Muscle layer of duodenum (tissue), 2 donors: ENCODE data around the gene NPLOC4.
"Not testable (repeated sequence)": the region's sequence is repeated elsewhere in the genome, so short reads cannot be mapped to it uniquely, and the experiment has no call there.

Source experiments
- H3K27ac ChIP-seq: one replicate; pipeline ENCODE4 v1.7.0; 2013; ENCODE audit warnings: mild to moderate bottlenecking, low read length
- H3K27me3 ChIP-seq: one replicate; pipeline ENCODE4 v1.7.0; 2013; ENCODE audit warnings: low read depth, mild to moderate bottlenecking, control low read depth, low read length
- H3K36me3 ChIP-seq, 2 donors: one replicate each; pipeline ENCODE4 v1.7.0; 2013; ENCODE audit warnings: low read length in 2 of 2, control low read depth in 1 of 2, mild to moderate bottlenecking in 1 of 2; ENCODE audit not compliant: insufficient read depth in 2 of 2, control insufficient read depth in 1 of 2
- H3K4me1 ChIP-seq, 2 donors: one replicate each; pipeline ENCODE4 v1.7.0; 2013; ENCODE audit warnings: low read length in 2 of 2, mild to moderate bottlenecking in 2 of 2, control low read depth in 1 of 2, moderate library complexity in 1 of 2; ENCODE audit not compliant: insufficient read depth in 2 of 2, control insufficient read depth in 1 of 2
- H3K4me3 ChIP-seq, 2 donors: one replicate each; pipeline ENCODE4 v1.7.0; 2013; ENCODE audit warnings: low read length in 2 of 2, low read depth in 1 of 2, mild to moderate bottlenecking in 1 of 2
- H3K9me3 ChIP-seq, 2 donors: one replicate each; pipeline ENCODE4 v1.7.0; 2013; ENCODE audit warnings: low read length in 2 of 2, control low read depth in 1 of 2, mild to moderate bottlenecking in 1 of 2; ENCODE audit not compliant: control insufficient read depth in 1 of 2
- donor health status: healthy.

NPLOC4 gene

DNA sequence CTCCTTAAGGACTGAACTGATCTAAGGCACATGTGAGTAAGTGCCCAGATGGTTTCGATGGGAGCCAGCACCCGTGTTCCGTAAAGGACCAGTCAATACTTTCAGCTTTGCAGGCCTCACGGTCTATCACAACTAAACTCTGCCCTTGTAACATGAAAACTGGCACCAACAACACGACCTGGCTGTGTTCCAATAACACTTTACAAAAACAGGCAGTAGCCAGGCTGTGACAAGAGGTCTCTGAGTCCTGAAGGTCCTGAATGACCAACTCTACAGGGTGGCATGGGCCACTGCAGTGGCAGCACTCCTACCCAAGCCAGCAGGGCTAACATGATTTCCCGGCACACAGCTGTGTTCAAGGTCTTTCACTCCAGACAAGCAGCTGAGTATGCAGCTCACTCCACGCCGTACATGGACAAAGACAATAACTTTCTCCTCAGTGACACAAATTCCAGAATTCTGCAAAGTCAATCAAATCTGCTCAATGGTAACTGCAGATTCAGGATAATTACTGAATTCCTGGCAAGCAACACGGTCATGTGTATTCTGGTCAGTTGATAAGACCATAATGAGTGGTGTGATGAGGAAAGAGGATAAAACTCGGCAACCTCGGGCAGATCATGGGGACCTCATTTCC, 15.3 kb downstream of the NPLOC4 start:
- no peak overlapping the region for H3K27ac ChIP-seq

GRCh38 chr17:81618307-81618706, 18.6 kb downstream of the NPLOC4 start:
- H3K27me3 ChIP-seq, H3K4me1 ChIP-seq, H3K4me3 ChIP-seq, H3K27ac ChIP-seq, H3K9me3 ChIP-seq: not testable (repeated sequence)
- peaks cover 21 to 41% of the 10 kb centered on the region in 2 donors for H3K36me3 ChIP-seq

More for the DNA sequence above, 15.3 kb downstream of the NPLOC4 start:
- Histone ChIP-seq H3K4me1 (no peaks in the 10 kb centered on the region), H3K9me3 (no peaks in the 10 kb centered on the region), H3K36me3 (peaks cover 33 to 61% of the 10 kb centered on the region in 2 donors), H3K4me3 (no peak overlapping the region), H3K27me3 (no peaks in the 10 kb centered on the region)

DNA sequence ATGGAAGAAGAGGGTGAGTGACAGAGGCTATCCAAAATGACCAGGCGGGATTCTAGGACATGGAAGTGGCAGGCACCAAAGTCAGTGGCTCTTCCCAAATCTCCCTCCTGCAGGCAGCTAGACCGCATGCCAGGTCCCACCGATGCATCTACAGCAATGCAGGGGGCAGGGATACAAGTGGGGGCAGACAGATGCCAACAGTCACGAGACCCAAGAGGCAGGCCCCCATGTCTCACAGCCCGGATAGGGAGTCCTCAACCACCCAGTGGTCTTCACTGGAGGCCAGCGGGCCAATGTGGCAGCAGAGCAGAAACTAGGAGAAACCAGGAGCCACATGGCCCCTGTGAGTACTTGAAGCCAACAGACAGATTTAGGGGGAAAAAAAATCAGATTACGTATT, 20.0 kb downstream of the NPLOC4 start:
- Histone ChIP-seq H3K4me1 (peaks cover 3 to 7% of the 10 kb centered on the region in 2 donors), H3K9me3 (no peaks in the 10 kb centered on the region), H3K27me3 (no peaks in the 10 kb centered on the region), H3K4me3 (no peak overlapping the region), H3K36me3 (peaks cover 28 to 47% of the 10 kb centered on the region in 2 donors), H3K27ac (no peak overlapping the region)

GRCh38 chr17:81615401-81615930, 21.4 kb downstream of the NPLOC4 start:
- Histone ChIP-seq H3K27me3 (no peaks in the 10 kb centered on the region), H3K4me1 (peaks cover 3 to 7% of the 10 kb centered on the region in 2 donors), H3K27ac (no peak overlapping the region), H3K9me3 (no peaks in the 10 kb centered on the region), H3K36me3 (peaks cover 14 to 33% of the 10 kb centered on the region in 2 donors), H3K4me3 (no peak overlapping the region)

- peaks cover 3 to 7% of the 10 kb centered on the region in 2 donors for H3K4me1 ChIP-seq
- H3K4me3 ChIP-seq, result no peak overlapping the region
- no peaks in the 10 kb centered on the region for H3K9me3 ChIP-seq
- no peaks in the 10 kb centered on the region for H3K27me3 ChIP-seq
- H3K36me3 ChIP-seq, result peaks cover 30 to 56% of the 10 kb centered on the region in 2 donors
- H3K27ac ChIP-seq, result no peak overlapping the region
Observed at GRCh38 chr17:81612172-81612970, 24.5 kb downstream of the NPLOC4 start.

DNA sequence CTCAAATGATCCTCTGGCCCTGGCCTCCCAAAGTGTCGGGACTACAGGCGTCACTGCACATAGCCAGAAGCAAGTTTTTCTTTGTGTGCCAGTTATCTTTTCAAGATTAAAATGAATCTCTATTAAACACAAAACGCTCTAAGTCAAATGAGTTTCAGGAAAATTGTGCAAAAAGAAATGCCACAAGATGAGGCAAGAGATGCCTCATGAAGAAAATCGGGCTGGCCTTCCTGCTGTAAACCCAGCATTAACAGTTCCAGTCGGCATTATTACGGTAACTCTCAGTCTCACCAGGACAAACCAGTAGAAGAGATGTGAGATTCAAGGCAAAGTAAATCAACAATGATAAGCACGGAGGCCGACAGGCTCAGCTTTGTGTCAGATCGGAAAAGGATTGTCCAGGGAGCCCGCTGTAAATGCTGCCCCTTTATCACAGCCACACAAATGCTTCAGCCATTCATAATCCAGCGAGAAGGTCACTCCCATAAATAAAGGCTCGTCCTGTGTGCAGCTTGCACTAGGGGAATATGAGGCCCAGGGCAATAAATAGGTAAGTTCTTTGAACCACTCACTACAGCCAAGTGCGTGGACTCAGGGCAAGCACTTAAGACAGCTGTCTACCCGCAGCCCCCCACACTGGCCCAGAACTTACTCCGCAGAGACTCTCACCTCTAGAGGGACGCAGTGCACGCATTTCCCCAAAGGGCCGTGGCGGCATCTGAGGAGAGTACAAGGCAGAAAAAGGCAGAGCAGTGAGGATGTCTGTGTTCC, 27.2 kb downstream of the NPLOC4 start:
- peaks cover 1 to 6% of the 10 kb centered on the region in 2 donors for H3K4me1 ChIP-seq
- H3K4me3 ChIP-seq, result no peak overlapping the region
- H3K9me3 ChIP-seq, result no peaks in the 10 kb centered on the region
- H3K27ac ChIP-seq, result no peak overlapping the region
- no peaks in the 10 kb centered on the region for H3K27me3 ChIP-seq
- peaks cover 43 to 61% of the 10 kb centered on the region in 2 donors for H3K36me3 ChIP-seq

DNA sequence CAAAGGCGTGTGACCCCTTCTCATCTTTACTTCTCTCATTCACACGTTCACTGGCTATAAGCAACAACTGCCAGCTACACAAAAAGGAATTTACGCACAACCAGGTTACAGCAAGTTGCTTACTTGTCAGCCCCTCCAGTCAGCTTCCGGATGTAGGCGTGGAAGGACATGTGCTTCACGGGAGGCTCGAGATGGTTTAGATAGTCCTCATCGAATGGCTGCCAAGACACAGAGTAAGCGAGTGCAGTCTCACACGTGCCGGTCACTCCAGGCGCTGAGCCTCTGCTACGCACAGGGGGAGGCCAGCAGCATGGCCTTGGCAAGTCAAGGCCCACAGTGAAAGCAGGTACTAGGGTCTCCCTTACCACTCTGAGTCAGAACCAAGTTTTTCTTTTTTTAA, 28.3 kb downstream of the NPLOC4 start:
- Histone ChIP-seq H3K36me3 (peaks cover 53 to 73% of the 10 kb centered on the region in 2 donors), H3K4me3 (no peak overlapping the region), H3K9me3 (no peaks in the 10 kb centered on the region), H3K4me1 (no peaks in the 10 kb centered on the region), H3K27me3 (no peaks in the 10 kb centered on the region), H3K27ac (no peak overlapping the region)

- no peak overlapping the region for H3K27ac ChIP-seq
- no peak overlapping the region for H3K4me3 ChIP-seq
- no peaks in the 10 kb centered on the region for H3K27me3 ChIP-seq
- H3K36me3 ChIP-seq, result peaks cover 51 to 71% of the 10 kb centered on the region in 2 donors
- no peaks in the 10 kb centered on the region for H3K9me3 ChIP-seq
- no peaks in the 10 kb centered on the region for H3K4me1 ChIP-seq
Observed at GRCh38 chr17:81608082-81608481, 28.8 kb downstream of the NPLOC4 start.

- no peaks in the 10 kb centered on the region for H3K4me1 ChIP-seq
- H3K9me3 ChIP-seq, result no peaks in the 10 kb centered on the region
- H3K27me3 ChIP-seq, result no peaks in the 10 kb centered on the region
- no peak overlapping the region for H3K4me3 ChIP-seq
- H3K36me3 ChIP-seq, result peaks cover 44 to 67% of the 10 kb centered on the region in 2 donors
- no peak overlapping the region for H3K27ac ChIP-seq
Observed at GRCh38 chr17:81607431-81607830, 29.5 kb downstream of the NPLOC4 start.

DNA sequence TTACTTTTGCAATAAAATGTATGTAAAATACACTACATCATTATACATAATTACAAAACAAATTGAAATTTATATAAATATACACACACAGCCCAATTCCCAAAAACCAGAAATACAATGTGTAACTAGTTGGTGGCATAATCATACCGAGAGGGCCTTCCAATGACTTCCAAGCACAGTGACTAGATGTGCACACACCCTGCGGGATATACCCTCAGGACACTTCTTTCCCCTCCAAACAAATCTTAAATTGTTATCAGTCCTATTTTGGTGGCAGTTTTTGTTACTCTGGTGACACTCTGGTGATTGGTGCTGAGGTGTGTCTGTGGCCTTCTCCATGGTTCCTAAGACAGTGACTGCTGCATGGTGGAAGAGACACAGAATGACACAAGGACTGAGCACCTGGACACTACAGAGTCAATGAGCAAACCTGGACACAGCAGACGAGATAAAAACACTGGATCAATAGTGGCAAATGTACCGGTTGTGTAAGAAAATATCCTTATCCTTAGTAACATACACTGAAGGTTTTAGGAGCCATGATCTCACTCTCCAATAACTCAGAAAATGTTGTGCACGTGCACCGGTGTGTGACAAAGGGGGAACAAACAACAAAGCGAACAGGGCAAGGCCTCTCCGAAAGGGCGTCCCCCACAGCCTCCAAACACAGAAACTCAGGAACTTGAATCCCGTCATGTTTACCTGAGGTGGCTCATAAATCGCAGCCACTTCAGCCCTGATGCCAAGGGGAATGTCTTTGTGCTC, 32.9 kb downstream of the NPLOC4 start:
- Histone ChIP-seq H3K27ac (no peak overlapping the region), H3K9me3 (no peaks in the 10 kb centered on the region), H3K27me3 (no peaks in the 10 kb centered on the region), H3K36me3 (peaks cover 53 to 56% of the 10 kb centered on the region in 2 donors), H3K4me3 (no peak overlapping the region), H3K4me1 (peaks cover 0 to 11% of the 10 kb centered on the region in 2 donors)
